Stimulated activated naive CD8-positive, alpha-beta T cell treated with anti-CD3 and anti-CD28 coated beads, Interleukin-15, Interleukin-2, amounts not matched to agents 100 ng/mL and 50 ng/mL, for 24 hours (primary cell): ENCODE measurements around the gene PLVAP.

ENCODE experiments used
- H3K27ac Mint-ChIP-seq: one replicate; pipeline ENCODE4 v1.8.0; 2021; ENCODE audit warnings: mild to moderate bottlenecking, mixed read lengths
- H3K27me3 Mint-ChIP-seq: one replicate; pipeline ENCODE4 v1.8.0; 2021; ENCODE audit warnings: mixed read lengths
- H3K36me3 Mint-ChIP-seq: one replicate; pipeline ENCODE4 v1.8.0; 2021; ENCODE audit warnings: low read depth, mixed read lengths
- H3K4me1 Mint-ChIP-seq: one replicate; pipeline ENCODE4 v1.8.0; 2021; ENCODE audit warnings: low read depth, mixed read lengths
- H3K4me3 Mint-ChIP-seq: one replicate; pipeline ENCODE4 v1.8.0; 2021; ENCODE audit warnings: mild to moderate bottlenecking, mixed read lengths
- H3K9me3 Mint-ChIP-seq: one replicate; pipeline ENCODE4 v1.8.0; 2021; ENCODE audit warnings: mixed read lengths

PLVAP gene, protein sequence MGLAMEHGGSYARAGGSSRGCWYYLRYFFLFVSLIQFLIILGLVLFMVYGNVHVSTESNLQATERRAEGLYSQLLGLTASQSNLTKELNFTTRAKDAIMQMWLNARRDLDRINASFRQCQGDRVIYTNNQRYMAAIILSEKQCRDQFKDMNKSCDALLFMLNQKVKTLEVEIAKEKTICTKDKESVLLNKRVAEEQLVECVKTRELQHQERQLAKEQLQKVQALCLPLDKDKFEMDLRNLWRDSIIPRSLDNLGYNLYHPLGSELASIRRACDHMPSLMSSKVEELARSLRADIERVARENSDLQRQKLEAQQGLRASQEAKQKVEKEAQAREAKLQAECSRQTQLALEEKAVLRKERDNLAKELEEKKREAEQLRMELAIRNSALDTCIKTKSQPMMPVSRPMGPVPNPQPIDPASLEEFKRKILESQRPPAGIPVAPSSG

DNA sequence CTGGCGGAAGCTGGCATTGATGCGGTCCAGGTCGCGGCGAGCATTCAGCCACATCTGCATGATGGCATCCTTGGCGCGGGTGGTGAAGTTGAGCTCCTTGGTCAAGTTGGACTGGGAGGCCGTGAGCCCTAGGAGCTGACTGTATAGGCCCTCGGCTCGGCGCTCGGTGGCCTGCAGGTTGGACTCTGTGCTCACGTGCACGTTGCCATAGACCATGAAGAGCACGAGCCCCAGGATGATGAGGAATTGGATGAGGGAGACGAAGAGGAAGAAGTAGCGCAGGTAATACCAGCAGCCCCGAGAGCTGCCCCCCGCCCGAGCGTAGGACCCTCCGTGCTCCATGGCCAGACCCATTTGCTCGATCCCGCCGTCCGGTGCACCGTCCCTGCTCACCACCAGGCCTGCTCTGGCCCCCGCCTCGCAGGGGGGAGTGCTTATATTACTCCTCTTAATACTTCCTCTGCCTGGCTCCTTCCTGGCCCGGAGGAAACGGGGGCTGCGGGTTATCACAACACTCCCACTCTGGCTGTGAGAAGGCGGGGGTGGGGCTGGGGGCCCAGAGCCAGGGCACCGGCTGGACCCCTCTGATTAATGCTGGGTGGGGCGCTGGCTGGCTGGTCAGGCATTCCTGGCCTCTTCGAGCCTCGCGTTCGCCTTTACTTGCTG lies at the start of gene PLVAP:
TSS of gene PLVAP (minus strand) at position 408 of the 666 bp plus-strand sequence. CDS start at position 354, 54 bp downstream.
- H3K4me3 Mint-ChIP-seq: no peak within 1 kb of the TSS
- peaks cover 9% of the 10 kb centered on the region for H3K27me3 Mint-ChIP-seq
- H3K4me1 Mint-ChIP-seq: no peaks in the 10 kb centered on the region
- H3K36me3 Mint-ChIP-seq: no peaks in the 10 kb centered on the region
- no peaks in the 10 kb centered on the region for H3K9me3 Mint-ChIP-seq
- H3K27ac Mint-ChIP-seq: no peak within 1 kb of the TSS

DNA sequence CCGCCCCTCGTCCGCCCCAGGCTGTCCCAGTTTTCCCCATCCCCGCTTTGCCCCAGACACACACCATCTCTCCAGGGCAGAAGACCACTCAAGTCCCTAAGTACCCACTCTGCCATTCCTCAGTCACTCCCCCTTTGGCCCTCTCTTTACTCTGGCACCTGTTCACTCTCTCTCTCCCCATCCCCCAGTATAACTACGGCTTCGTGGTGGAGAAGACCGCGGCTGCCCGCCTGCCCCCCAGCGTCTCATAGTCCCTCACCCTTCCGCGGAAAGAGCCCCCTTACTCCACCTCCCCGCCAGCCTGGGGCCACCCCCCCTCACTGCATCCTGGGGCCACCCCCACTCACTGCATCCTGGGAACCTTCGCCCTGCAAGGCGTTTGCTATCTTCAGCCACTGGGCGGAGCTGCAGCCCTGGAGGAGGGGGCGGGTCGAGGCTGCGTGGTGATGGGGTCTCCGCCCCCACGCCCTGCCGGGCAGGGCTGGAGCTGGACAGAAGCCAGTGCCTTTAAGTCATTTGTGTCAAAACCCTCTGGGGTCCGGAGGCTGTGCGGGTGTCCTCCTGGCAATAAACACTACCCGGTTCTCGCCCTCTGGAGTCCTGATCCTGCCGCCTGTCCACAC lies 47.7 kb upstream of the PLVAP start:
- H3K9me3 Mint-ChIP-seq: no peaks in the 10 kb centered on the region
- H3K27me3 Mint-ChIP-seq: no peaks in the 10 kb centered on the region
- H3K27ac Mint-ChIP-seq: no peak overlapping the region
- peaks cover 7% of the 10 kb centered on the region for H3K4me1 Mint-ChIP-seq
- H3K36me3 Mint-ChIP-seq: no peaks in the 10 kb centered on the region
- no peak overlapping the region for H3K4me3 Mint-ChIP-seq

DNA sequence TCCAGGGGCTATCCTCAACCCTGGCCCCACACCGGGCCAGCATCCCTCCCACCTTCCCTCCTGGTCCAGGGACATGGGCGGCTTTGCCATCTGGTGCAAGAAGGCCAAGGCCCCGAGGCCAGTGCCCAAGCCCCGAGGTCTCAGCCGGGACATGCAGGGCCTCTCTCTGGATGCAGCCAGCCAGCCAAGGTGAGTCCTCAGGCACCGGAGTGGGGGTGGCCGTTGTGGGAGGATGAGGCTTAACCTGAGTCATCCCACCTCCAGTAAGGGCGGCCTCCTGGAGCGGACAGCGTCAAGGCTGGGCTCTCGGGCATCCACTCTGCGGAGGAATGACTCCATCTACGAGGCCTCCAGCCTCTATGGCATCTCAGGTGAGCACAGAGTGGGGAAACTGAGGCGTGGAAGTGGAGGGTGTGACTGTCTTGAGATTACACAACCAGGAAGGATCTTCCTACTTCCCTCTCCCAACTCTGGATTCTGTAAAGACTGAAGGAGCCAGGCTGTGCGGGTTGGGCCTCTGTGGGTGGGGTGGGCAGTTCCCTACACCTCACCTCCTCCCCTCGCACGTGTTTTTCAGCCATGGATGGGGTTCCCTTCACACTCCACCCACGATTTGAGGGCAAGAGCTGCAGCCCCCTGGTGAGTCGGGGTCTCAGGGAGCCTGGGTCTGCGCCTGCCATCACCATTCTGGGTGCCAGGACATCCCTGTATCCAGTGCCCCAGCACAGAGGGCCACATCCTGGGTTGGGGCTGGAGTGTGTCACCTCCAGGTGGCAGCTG lies 46.5 kb upstream of the PLVAP start:
- Mint-ChIP-seq H3K27ac (no peak overlapping the region), H3K4me3 (no peak overlapping the region), H3K9me3 (no peaks in the 10 kb centered on the region), H3K27me3 (no peaks in the 10 kb centered on the region), H3K4me1 (peaks cover 17% of the 10 kb centered on the region), H3K36me3 (no peaks in the 10 kb centered on the region)

DNA sequence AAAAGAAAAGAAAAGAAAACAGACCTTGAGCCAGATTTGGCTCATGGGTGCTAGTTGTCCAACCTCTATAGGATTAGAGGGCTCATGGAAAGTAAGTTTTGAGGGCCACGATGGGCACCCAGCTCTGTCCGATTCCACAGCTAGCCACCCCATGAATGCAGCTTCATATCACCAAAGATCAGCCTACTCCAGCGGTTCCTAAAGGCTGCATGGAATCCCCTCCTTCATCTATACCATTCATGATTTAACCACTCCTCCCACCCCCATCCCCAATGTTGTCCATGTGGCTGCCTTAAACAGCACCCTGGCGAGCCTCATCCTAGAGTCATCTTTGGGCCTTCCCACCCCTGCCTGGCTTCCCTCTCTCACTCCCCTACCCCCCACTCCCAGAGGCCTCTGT lies 44.8 kb upstream of the PLVAP start:
- Mint-ChIP-seq H3K4me3 (no peak overlapping the region), H3K36me3 (no peaks in the 10 kb centered on the region), H3K9me3 (no peaks in the 10 kb centered on the region), H3K4me1 (peaks cover 18% of the 10 kb centered on the region), H3K27ac (no peak overlapping the region), H3K27me3 (no peaks in the 10 kb centered on the region)

DNA sequence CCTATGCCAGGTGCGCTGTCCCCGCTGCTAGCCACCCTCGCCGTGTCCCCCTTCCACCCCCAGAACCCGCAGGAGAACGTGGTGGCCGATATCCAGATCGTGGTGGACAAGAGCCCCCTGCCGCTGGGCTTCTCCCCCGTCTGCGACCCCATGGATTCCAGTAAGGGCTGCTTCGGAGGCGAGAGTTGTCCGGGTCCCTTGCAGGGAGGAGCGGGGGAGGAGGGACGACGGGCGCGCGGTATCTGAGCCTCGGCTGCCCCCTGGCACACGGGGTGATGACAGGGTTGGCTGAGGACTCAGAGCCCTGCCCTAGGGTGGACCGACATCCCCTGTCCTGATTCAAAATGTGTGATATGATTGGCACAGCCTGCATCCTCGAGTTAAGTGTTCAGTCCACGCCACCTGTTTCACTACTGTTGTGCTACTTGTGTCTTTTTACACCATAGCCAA lies 43.4 kb upstream of the PLVAP start:
- Mint-ChIP-seq H3K27ac (peak overlapping the region; percentile 34), H3K9me3 (no peaks in the 10 kb centered on the region), H3K36me3 (peaks cover 4% of the 10 kb centered on the region), H3K27me3 (no peaks in the 10 kb centered on the region), H3K4me1 (peaks cover 18% of the 10 kb centered on the region), H3K4me3 (peak overlapping the region; percentile 92)

DNA sequence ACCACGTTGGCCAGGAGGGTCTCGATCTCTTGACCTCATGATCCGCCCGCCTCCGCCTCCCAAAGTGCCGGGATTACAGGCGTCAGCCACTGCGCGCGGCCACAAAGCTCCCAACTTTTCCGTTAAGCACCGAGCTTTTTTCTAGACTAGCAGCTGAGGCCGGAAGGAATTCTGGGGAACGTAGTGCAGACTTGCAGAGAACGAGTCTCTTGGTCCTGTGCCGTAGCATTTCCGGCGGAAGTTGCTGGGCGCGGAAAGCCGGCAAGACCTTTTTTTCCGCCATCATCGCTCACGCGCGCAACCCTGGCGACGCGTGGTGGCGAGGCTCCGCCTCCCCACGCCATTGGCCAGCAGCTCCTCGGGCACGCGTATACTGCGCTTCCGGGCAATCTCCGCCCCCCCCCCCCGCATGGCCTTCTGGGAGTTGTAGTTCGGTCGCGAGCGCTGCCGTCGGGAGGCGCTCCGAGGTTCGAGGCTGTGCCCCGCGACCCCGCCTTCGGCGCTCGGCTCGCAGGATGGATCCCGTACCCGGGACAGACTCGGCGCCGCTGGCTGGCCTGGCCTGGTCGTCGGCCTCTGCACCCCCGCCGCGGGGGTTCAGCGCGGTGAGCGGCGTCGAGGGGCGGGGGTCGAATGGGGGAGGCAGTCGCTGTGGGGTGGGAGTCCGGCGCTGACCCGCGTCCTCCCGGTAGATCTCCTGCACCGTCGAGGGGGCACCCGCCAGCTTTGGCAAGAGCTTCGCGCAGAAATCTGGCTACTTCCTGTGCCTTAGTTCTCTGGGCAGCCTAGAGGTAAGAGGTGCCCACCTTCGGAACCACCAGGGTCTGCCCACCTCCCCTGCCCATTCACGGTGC lies 42.7 kb upstream of the PLVAP start, which contains the start of gene MVB12A:
TSS of gene MVB12A (plus strand) at position 427 of the 854 bp plus-strand sequence. CDS start at position 516, 89 bp downstream.
- peak within 1 kb of the TSS; percentile 90 for H3K27ac Mint-ChIP-seq
- H3K4me3 Mint-ChIP-seq: peak within 1 kb of the TSS; percentile 92
- H3K4me1 Mint-ChIP-seq: peaks cover 18% of the 10 kb centered on the region
- peaks cover 10% of the 10 kb centered on the region for H3K36me3 Mint-ChIP-seq
- no peaks in the 10 kb centered on the region for H3K27me3 Mint-ChIP-seq
- no peaks in the 10 kb centered on the region for H3K9me3 Mint-ChIP-seq

DNA sequence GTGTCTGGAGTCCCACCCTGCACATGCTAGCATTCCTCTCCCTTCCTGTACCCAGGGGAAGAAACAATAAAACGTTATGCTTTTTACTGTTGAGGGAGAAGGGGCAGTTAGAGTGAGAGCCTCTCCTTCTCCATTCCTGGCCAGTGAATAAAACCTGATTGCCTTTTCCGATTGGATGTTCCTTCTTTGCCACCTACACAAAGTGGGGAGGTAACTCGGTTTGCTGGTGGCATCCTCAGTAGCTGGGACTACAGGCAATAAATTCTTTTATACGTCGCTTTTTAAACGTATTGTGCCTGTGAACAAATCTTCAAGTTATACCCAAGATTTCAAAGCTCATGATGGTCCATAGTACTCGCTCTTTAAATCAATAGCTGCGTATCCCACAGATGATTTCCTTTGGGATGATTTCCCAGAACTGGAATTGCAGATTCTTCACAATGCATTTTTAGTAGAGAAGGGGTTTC lies 42.0 kb upstream of the PLVAP start:
- peak overlapping the region; percentile 90 for H3K27ac Mint-ChIP-seq
- H3K9me3 Mint-ChIP-seq: no peaks in the 10 kb centered on the region
- peaks cover 18% of the 10 kb centered on the region for H3K4me1 Mint-ChIP-seq
- H3K36me3 Mint-ChIP-seq: peaks cover 10% of the 10 kb centered on the region
- peak overlapping the region; percentile 92 for H3K4me3 Mint-ChIP-seq
- no peaks in the 10 kb centered on the region for H3K27me3 Mint-ChIP-seq

DNA sequence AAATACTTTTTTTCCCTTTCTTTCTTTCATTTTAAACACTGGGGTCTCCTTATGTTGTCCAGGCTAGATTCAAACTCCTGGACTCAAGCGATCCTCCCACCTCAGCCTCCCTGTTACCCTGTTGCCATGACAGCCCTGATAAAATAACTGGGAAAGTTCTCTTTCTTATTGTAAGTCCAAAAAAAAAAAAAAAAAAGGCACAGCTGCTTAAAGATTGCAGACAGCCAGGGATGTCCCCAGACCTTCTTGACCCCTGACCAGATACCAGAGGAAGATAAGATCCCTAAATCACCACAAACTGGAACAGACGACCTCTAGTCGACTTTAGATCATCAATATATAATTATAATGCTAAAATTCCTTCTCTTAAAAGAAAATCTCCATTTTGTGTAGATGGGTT lies 41.6 kb upstream of the PLVAP start:
- Mint-ChIP-seq H3K27ac (peak overlapping the region; percentile 90), H3K36me3 (peaks cover 10% of the 10 kb centered on the region), H3K4me3 (peak overlapping the region; percentile 92)

DNA sequence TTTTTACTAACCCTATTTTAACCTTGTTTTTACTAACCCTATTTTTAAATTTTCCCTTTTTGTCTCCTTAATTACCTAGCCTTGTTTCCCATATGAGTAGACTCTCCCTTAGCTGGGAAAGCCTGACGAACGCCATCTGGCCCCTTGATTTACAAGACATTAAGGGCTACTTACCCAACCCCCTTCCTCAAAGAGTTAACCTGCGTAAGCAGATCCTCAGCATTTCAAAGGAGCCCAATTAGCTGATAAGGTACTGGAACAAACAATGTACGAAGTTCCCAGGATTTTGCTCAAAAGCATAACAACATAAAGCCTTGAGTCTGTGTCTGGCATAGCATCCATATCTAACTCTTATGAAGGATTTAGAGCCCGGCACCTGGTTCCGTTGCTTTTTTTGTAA lies 38.0 kb upstream of the PLVAP start:
- Mint-ChIP-seq H3K27me3 (no peaks in the 10 kb centered on the region), H3K4me3 (no peak overlapping the region), H3K27ac (peak overlapping the region; percentile 12), H3K9me3 (no peaks in the 10 kb centered on the region), H3K4me1 (peaks cover 20% of the 10 kb centered on the region), H3K36me3 (peaks cover 17% of the 10 kb centered on the region)

More for the DNA sequence above, 41.6 kb upstream of the PLVAP start:
- Mint-ChIP-seq H3K27me3 (no peaks in the 10 kb centered on the region), H3K9me3 (no peaks in the 10 kb centered on the region), H3K4me1 (peaks cover 18% of the 10 kb centered on the region)

DNA sequence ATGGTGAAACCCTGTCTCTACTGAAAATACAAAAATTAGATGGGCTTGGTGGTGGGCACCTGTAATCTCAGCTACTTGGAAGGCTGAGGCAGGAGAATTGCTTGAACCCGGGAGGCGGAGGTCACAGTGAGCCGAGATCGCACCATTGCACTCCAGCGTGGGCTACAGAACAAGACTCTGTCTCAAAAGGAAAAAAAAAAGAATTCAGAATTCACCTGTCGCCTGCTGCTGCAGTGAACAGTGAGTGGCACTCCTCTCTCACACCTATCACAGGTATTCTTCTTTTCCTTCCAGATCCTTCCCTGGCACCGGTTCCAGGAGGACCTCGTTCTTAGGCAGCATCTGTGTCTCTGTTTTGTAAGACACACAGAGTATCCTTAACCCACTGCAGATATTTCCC lies 37.0 kb upstream of the PLVAP start:
- H3K27ac Mint-ChIP-seq: no peak overlapping the region

DNA sequence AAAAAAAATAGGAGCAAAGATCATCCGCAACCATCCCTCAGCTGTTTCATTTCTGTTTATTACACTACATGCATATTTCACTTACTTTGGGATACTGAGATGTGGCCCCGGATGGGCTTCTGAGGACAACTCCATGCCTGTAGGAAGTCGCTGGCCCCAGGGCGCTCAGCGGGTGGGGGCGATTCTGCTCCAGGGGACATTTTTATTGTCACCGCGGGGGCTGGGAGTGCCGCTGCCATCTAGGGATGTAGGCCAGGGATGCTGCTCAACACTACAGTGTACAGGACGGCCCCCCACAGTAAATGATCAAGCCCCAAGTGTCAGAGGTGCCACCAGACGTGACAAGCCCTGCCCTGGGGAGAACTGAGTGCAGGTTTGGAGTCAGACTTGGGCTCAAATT lies 34.7 kb upstream of the PLVAP start:
- H3K27ac Mint-ChIP-seq: no peak overlapping the region
- no peak overlapping the region for H3K4me3 Mint-ChIP-seq
- H3K4me1 Mint-ChIP-seq: peaks cover 18% of the 10 kb centered on the region
- H3K27me3 Mint-ChIP-seq: no peaks in the 10 kb centered on the region
- H3K9me3 Mint-ChIP-seq: no peaks in the 10 kb centered on the region
- peaks cover 22% of the 10 kb centered on the region for H3K36me3 Mint-ChIP-seq

More for the DNA sequence above, 37.0 kb upstream of the PLVAP start:
- no peak overlapping the region for H3K4me3 Mint-ChIP-seq
- no peaks in the 10 kb centered on the region for H3K27me3 Mint-ChIP-seq
- no peaks in the 10 kb centered on the region for H3K9me3 Mint-ChIP-seq
- peaks cover 14% of the 10 kb centered on the region for H3K4me1 Mint-ChIP-seq
- peaks cover 17% of the 10 kb centered on the region for H3K36me3 Mint-ChIP-seq

DNA sequence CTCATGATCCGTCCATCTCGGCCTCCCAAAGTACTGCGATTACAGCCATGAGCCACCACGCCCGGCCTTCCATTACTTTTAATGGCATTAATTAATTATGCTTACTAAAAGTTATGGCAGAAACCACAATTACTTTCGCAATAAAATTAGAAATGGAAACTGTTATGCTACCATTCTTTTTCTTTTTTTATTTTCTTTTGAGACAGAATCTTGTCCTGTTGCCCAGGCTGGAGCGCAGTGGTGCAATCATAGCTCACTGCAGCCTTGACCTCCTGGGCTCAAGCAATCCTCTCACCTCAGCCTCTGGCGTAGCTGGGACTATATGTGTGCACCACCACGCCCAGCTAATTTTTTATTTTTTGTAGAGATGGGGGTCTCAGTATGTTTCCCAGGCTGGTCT lies 32.8 kb upstream of the PLVAP start:
- Mint-ChIP-seq H3K9me3 (no peaks in the 10 kb centered on the region), H3K36me3 (peaks cover 13% of the 10 kb centered on the region), H3K27ac (no peak overlapping the region), H3K4me3 (no peak overlapping the region), H3K4me1 (peaks cover 28% of the 10 kb centered on the region), H3K27me3 (no peaks in the 10 kb centered on the region)

DNA sequence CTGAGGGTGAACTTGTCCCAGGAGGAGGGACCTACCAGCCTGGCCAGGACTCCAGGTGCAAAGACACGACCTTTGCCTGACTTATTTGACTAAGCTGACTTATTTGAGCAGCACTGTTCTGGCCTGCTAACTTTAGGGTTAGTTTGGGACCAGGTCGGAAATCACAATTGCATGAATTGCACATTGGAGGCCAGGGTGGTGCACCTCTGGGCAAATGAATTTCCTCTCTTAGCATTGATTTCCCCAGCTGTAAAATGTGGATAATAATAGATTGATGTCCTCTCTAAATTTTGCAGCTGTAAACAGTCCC lies 29.7 kb upstream of the PLVAP start:
- Mint-ChIP-seq H3K27me3 (no peaks in the 10 kb centered on the region), H3K9me3 (no peaks in the 10 kb centered on the region), H3K4me3 (peak overlapping the region; percentile 89), H3K27ac (peak overlapping the region; percentile 95), H3K36me3 (peaks cover 21% of the 10 kb centered on the region), H3K4me1 (peaks cover 23% of the 10 kb centered on the region)
